Esophagus squamous epithelium (tissue), 5 donors: Measurements from ENCODE around the gene UGGT1. TPM values are rescaled to one million over a fixed set of nuclear protein-coding genes. Genes with fewer than 3 reads are reported as not detected.
"Not testable (repeated sequence)": the region's sequence is repeated elsewhere in the genome, so short reads cannot be mapped to it uniquely, and the experiment has no call there.

ENCODE experiments used
- DNase-seq: peaks from one replicate; lab custom pipeline; 2025; lab: John Stamatoyannopoulos, UW
- H3K27ac ChIP-seq, 4 donors: fragments of 200-600 bp; sonication (generic); one replicate each; pipeline ENCODE4 v1.5.1; 2016 to 2019; ENCODE audit warnings: mild to moderate bottlenecking in 1 of 4
- H3K27me3 ChIP-seq, 4 donors: fragments of 200-600 bp; sonication (generic); 1 replicate in 3 of 4; 2 replicates in 1 of 4; pipeline versions ENCODE4 v1.5.1 to v1.6.0; 2017 to 2021; ENCODE audit warnings: antibody characterized with exemption in 1 of 4
- H3K36me3 ChIP-seq, 3 donors: fragments of 200-600 bp; sonication (generic); one replicate each; pipeline ENCODE4 v1.5.1; 2016 to 2019
- H3K4me1 ChIP-seq, 3 donors: fragments of 200-600 bp; sonication (generic); one replicate each; pipeline ENCODE4 v1.5.1; 2017 to 2019
- H3K4me3 ChIP-seq, 4 donors: fragments of 200-600 bp; sonication (generic); 1 replicate in 3 of 4; 2 replicates in 1 of 4; pipeline ENCODE4 v1.5.1; 2016 to 2019; ENCODE audit warnings: mild to moderate bottlenecking in 2 of 4, moderate library complexity in 1 of 4
- H3K9me3 ChIP-seq, 3 donors: fragments of 200-600 bp; sonication (generic); one replicate each; pipeline ENCODE4 v1.5.1; 2016 to 2019
- CTCF ChIP-seq, 6 experiments: fragments of 450-650 bp in 4 of 6; fragments of 200-600 bp in 2 of 6; sonication (generic) in 2 of 6; IDR thresholded peaks; one replicate each; pipeline ENCODE4 v1.5.1; 2016 to 2019; ENCODE audit warnings: antibody characterized with exemption in 6 of 6, mild to moderate bottlenecking in 4 of 6, moderate library complexity in 4 of 6
- POLR2A ChIP-seq, 4 donors: fragments of 450-650 bp; IDR thresholded peaks; one replicate each; pipeline ENCODE4 v1.6.1; 2017; ENCODE audit warnings: antibody characterized with exemption in 4 of 4, mild to moderate bottlenecking in 4 of 4, moderate library complexity in 3 of 4
- WGBS, 2 donors: methylation state at CpG; one replicate each; pipeline ENCODE4 v1.1.5; 2018; 5-methylcytosine and 5-hydroxymethylcytosine counted together
- intact Hi-C: fragments of 100-400 bp; cut with DNase I; formaldehyde crosslinking; loops from one replicate; pipeline ENCODE4 v1.15.0; 2022
- total RNA-seq, 4 donors: library from RNA; depleted of rRNA; stranded (reverse); fragments of >200 nt; gene quantifications; one replicate each; pipeline ENCODE4 v1.1.0, GENCODE V29; 2016
- donor health status: DM: yes; HTN: yes; CAD: no.

UGGT1 gene
- total RNA-seq, 4 donors from 2014 or later, result 30.1 to 44.7 (median 42.1) TPM

- WGBS, 2 donors, result 87% methylated on average over 3 of the region's 23 CpGs; no CpG with 5 or more reads in 1 of the 2 donors
- DNase-seq, result no peak
Measured at GRCh38 chr2:128208023-128208422, 117.0 kb downstream of the UGGT1 start.

GRCh38 chr2:128208631-128209324 lies 117.8 kb downstream of the UGGT1 start:
- WGBS, 2 donors, result 80% methylated on average over 1 of the region's 22 CpGs; no CpG with 5 or more reads in 1 of the 2 donors
- intact Hi-C loops, DNase-seq, H3K9me3 ChIP-seq, H3K4me1 ChIP-seq, H3K36me3 ChIP-seq, H3K4me3 ChIP-seq, H3K27ac ChIP-seq, H3K27me3 ChIP-seq: not testable (repeated sequence)

More at GRCh38 chr2:128208023-128208422, 117.0 kb downstream of the UGGT1 start:
- no peaks in the 10 kb centered on the region for H3K36me3 ChIP-seq
- H3K27ac ChIP-seq, result no peak overlapping the region
- H3K4me1 ChIP-seq, result no peaks in the 10 kb centered on the region
- H3K27me3 ChIP-seq, result no peaks in the 10 kb centered on the region
- intact Hi-C loops, result no loop called here
- no peak overlapping the region for H3K4me3 ChIP-seq
- H3K9me3 ChIP-seq, result no peaks in the 10 kb centered on the region
- no peak for TF ChIP-seq POLR2A (IDR thresholded peaks at IDR 0.05)
- no peak for TF ChIP-seq CTCF (IDR thresholded peaks at IDR 0.05)

GRCh38 chr2:128214251-128214650 lies 123.3 kb downstream of the UGGT1 start:
- no peak for DNase-seq
- intact Hi-C loops, result no loop called here
- Histone ChIP-seq H3K27ac (no peak overlapping the region), H3K27me3 (no peaks in the 10 kb centered on the region), H3K4me1 (peaks cover 0 to 9% (median 0%) of the 10 kb centered on the region in 3 donors), H3K9me3 (no peaks in the 10 kb centered on the region), H3K36me3 (no peaks in the 10 kb centered on the region), H3K4me3 (no peak overlapping the region)
- 82 to 85% methylated on average over 14 of the region's 14 CpGs for WGBS, 2 donors
- TF ChIP-seq CTCF (IDR thresholded peaks at IDR 0.05) (no peak), POLR2A (IDR thresholded peaks at IDR 0.05) (no peak)

GRCh38 chr2:128214866-128215460 lies 124.0 kb downstream of the UGGT1 start:
- Histone ChIP-seq H3K4me3 (no peak overlapping the region), H3K4me1 (peaks cover 0 to 9% (median 0%) of the 10 kb centered on the region in 3 donors), H3K9me3 (no peaks in the 10 kb centered on the region), H3K27me3 (no peaks in the 10 kb centered on the region), H3K27ac (no peak overlapping the region), H3K36me3 (no peaks in the 10 kb centered on the region)
- TF ChIP-seq POLR2A (IDR thresholded peaks at IDR 0.05) (no peak), CTCF (IDR thresholded peaks at IDR 0.05) (no peak)
- WGBS, 2 donors, result 72 to 80% methylated on average over 13 to 14 of the region's 14 CpGs
- intact Hi-C loops, result no loop called here
- DNase-seq, result no peak

GRCh38 chr2:128215897-128216642 lies 125.1 kb downstream of the UGGT1 start:
- WGBS, 2 donors, result 75 to 83% methylated on average over 9 to 10 of the region's 10 CpGs
- Histone ChIP-seq H3K4me3 (no peak overlapping the region), H3K9me3 (no peaks in the 10 kb centered on the region), H3K27me3 (no peaks in the 10 kb centered on the region), H3K4me1 (peaks cover 0 to 9% (median 0%) of the 10 kb centered on the region in 3 donors), H3K36me3 (no peaks in the 10 kb centered on the region), H3K27ac (no peak overlapping the region)
- no peak for DNase-seq
- intact Hi-C loops, result no loop called here
- TF ChIP-seq POLR2A (IDR thresholded peaks at IDR 0.05) (no peak), CTCF (IDR thresholded peaks at IDR 0.05) (no peak)
